ENCODE measurements around the gene TPI1. TPM values are rescaled to one million over a fixed set of nuclear protein-coding genes. Genes with fewer than 3 reads are reported as not detected.

Gene TPI1
- total RNA-seq (2013) = 602 TPM
- polyA plus RNA-seq (100 to 1,000 TPM; 446 to 839 (median 764) TPM), polyA minus RNA-seq (400 and 753 TPM in 2 replicates), total RNA-seq (158 to 422 (median 245) reads per million in 11 experiments)

GRCh38 chr12:6867413-6868210 is at the start of gene TPI1:
Gene TPI1, plus strand, starts transcription at chr12:6867531. Its CDS starts 36 bp downstream, at chr12:6867567.
- H3K27me3 Mint-ChIP-seq (ENCODE audit: low read depth in 3 of 3) = peaks cover 0 to 5% (median 3%) of the 10 kb centered on the region in 3 donors
- peak within 1 kb of the TSS; percentile 92 to 95 for H3K4me3 Mint-ChIP-seq
- peak; percentile 15 for TF ChIP-seq CTCF (IDR thresholded peaks at IDR 0.05)
- intact Hi-C loops (cut with micrococcal nuclease) = loop anchor here (2.0 to 5.0 kb wide), 3 partner anchors 97 to 245 kb away; partner anchors contain the start of gene C1RL (in 1 of the 2)
- peak within 1 kb of the TSS; percentile 88 for H3K9ac ChIP-seq (ENCODE audit: insufficient read depth, low read length, poor library complexity, severe bottlenecking)
- no peaks in the 10 kb centered on the region for H3K9me3 ChIP-seq (replicated peaks in 1 of 2; ENCODE audit: control insufficient read depth in 1 of 2, insufficient read depth in 1 of 2, low read length in 2 of 2)
- H3K4me2 ChIP-seq (replicated peaks; ENCODE audit: extremely low read depth, low read length, poor library complexity, severe bottlenecking) = peak within 1 kb of the TSS; percentile 94
- peak within 1 kb of the TSS; percentile 97 for H2AFZ ChIP-seq (ENCODE audit: insufficient read depth, low read depth, low read length, poor library complexity, severe bottlenecking)
- no peaks in the 10 kb centered on the region for H3K9me3 Mint-ChIP-seq
- peaks cover 51% of the 10 kb centered on the region for H3K79me2 ChIP-seq (ENCODE audit: insufficient read depth, low read length)
- H3K27ac Mint-ChIP-seq = peak within 1 kb of the TSS; percentile 82 to 95 (median 92)
- peak; percentile 86 to 88 (median 86) for DNase-seq
- peaks cover 52 to 66% of the 10 kb centered on the region in 2 donors for H3K36me3 Mint-ChIP-seq
- peaks cover 45 to 57% of the 10 kb centered on the region in 2 donors for H3K36me3 ChIP-seq (replicated peaks in 1 of 2; ENCODE audit: control insufficient read depth in 1 of 2, insufficient read depth in 2 of 2, low read length in 2 of 2)
- peak within 1 kb of the TSS; percentile 63 to 86 for H3K27ac ChIP-seq (ENCODE audit: low read depth in 1 of 2, low read length in 2 of 2)
- no peaks in the 10 kb centered on the region for H3K27me3 ChIP-seq (ENCODE audit: control insufficient read depth in 2 of 2, insufficient read depth in 2 of 2, low read length in 2 of 2)
- H3K4me1 Mint-ChIP-seq = peaks cover 52% of the 10 kb centered on the region
- under 1% methylated on average over 85 of the region's 86 CpGs for WGBS (ENCODE audit: insufficient coverage)
- peaks cover 50% of the 10 kb centered on the region for H4K20me1 ChIP-seq (ENCODE audit: insufficient read depth, low read length)
- H3K4me3 ChIP-seq (replicated peaks in 1 of 3; ENCODE audit: low read depth in 2 of 3, low read length in 3 of 3) = peak within 1 kb of the TSS; percentile 76 to 97 (median 86)
- H3K4me1 ChIP-seq (ENCODE audit: control insufficient read depth in 1 of 2, insufficient read depth in 2 of 2, low read length in 2 of 2) = peaks cover 36 to 56% of the 10 kb centered on the region in 2 donors

- no peak for TF ChIP-seq CTCF (IDR thresholded peaks at IDR 0.05)
- intact Hi-C loops (cut with micrococcal nuclease) = no loop called here
- H3K36me3 Mint-ChIP-seq = peaks cover 60 to 66% of the 10 kb centered on the region in 2 donors
- no peak overlapping the region for H3K27ac ChIP-seq (ENCODE audit: low read depth in 1 of 2, low read length in 2 of 2)
- no peak overlapping the region for H2AFZ ChIP-seq (ENCODE audit: insufficient read depth, low read depth, low read length, poor library complexity, severe bottlenecking)
- H3K9ac ChIP-seq (ENCODE audit: insufficient read depth, low read length, poor library complexity, severe bottlenecking) = no peak overlapping the region
- H3K36me3 ChIP-seq (replicated peaks in 1 of 2; ENCODE audit: control insufficient read depth in 1 of 2, insufficient read depth in 2 of 2, low read length in 2 of 2) = peaks cover 60 to 66% of the 10 kb centered on the region in 2 donors
- H3K4me3 ChIP-seq (replicated peaks in 1 of 3; ENCODE audit: low read depth in 2 of 3, low read length in 3 of 3) = no peak overlapping the region
- H3K4me1 ChIP-seq (ENCODE audit: control insufficient read depth in 1 of 2, insufficient read depth in 2 of 2, low read length in 2 of 2) = peaks cover 23 to 34% of the 10 kb centered on the region in 2 donors
- H3K27me3 ChIP-seq (ENCODE audit: control insufficient read depth in 2 of 2, insufficient read depth in 2 of 2, low read length in 2 of 2) = peaks cover 0 to 6% of the 10 kb centered on the region in 2 donors
- H3K27me3 Mint-ChIP-seq (ENCODE audit: low read depth in 3 of 3) = peaks cover 2 to 3% (median 3%) of the 10 kb centered on the region in 3 donors
- WGBS (ENCODE audit: insufficient coverage) = 86% methylated on average over 17 of the region's 20 CpGs
- H3K79me2 ChIP-seq (ENCODE audit: insufficient read depth, low read length) = peaks cover 5% of the 10 kb centered on the region
- H3K9me3 ChIP-seq (replicated peaks in 1 of 2; ENCODE audit: control insufficient read depth in 1 of 2, insufficient read depth in 1 of 2, low read length in 2 of 2) = no peaks in the 10 kb centered on the region
- no peak overlapping the region for H3K4me3 Mint-ChIP-seq
- H3K4me1 Mint-ChIP-seq = peaks cover 33% of the 10 kb centered on the region
- no peak overlapping the region for H3K27ac Mint-ChIP-seq
- DNase-seq = peak in 1 of 3 donors; percentile 3
- peaks cover 58% of the 10 kb centered on the region for H4K20me1 ChIP-seq (ENCODE audit: insufficient read depth, low read length)
- peaks cover 0 to 2% (median 0%) of the 10 kb centered on the region in 7 donors for H3K9me3 Mint-ChIP-seq
- no peak overlapping the region for H3K4me2 ChIP-seq (replicated peaks; ENCODE audit: extremely low read depth, low read length, poor library complexity, severe bottlenecking)
Observed at GRCh38 chr12:6817662-6818157, 49.6 kb upstream of the TPI1 start.

Data from CD14-positive monocyte (primary cell).